Liver (tissue), 2 donors: Measurements from ENCODE around the gene MVB12B.

Experiments used
- FOXA1 ChIP-seq: IDR thresholded peaks from 2 replicates; pipeline ENCODE4 v1.6.1; 2016; ENCODE audit warnings: antibody characterized with exemption
- SP1 ChIP-seq: IDR thresholded peaks from 2 replicates; pipeline ENCODE4 v1.6.1; 2018; ENCODE audit warnings: antibody characterized with exemption, mild to moderate bottlenecking
- donor health status: healthy.

DNA sequence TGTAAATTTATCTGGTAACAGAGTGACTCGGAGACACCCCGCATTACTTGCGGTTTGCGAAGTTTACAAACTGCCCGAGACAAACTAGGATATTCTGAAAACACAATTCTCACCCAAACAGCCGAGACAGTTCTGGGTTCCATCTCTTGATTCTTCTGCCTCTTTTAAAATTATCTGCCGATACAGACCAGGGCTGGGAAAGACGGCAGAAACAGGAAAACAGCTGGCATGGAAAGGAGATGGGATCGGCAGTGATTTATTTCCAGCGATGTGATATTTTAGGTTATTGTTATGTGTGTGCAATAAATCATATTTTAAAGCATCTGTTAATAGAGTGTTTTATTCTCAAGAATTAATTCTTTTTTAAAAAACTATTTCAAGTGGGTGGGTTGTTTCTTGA, 193.8 kb downstream of the MVB12B start:
- TF ChIP-seq SP1 (no peak), FOXA1 (no peak)
